HG02840 (cell line): Measurements from ENCODE around the gene EVA1A.

Source experiments
- ATAC-seq: cut with Tn5 transposase; IDR thresholded peaks from one replicate; pipeline ENCODE4 v1.9.1; 2021; ENCODE audit warnings: mild to moderate bottlenecking, moderate library complexity, moderate number of reproducible peaks; ENCODE audit not compliant: unreplicated experiment, low FRiP score

The EVA1A gene

DNA sequence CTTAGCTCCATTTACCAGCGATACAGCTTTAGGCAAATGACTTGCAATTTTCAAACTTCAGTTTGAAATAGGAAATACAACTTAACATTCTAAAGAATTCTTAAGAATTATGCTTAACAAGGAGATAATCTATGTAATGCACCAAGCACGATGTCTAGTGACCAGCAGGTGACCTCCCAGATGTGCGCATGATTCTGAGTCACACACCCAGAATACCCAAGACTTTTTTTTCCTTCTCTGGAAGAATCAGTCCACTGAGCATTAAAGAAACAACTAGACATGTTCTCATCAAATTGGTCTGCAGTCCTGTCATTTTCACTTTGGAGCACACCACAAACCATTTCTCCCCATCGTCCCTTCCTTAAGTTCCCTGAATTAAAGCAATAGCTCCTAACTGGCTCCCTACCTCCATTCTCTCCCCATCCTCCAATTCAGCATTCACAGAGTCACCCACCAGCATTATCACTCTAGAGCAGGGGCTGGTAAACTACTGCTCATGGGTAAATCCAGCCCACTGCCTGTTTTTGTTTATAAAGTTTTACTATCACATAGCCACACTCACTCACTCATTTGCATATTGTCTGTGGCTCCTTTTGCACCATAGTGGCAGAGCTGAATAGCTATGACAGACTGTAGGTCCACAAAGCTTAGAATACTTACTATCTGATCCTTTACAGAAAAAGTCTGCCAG lies 13.2 kb downstream of the EVA1A start:
- ATAC-seq = no peak

DNA sequence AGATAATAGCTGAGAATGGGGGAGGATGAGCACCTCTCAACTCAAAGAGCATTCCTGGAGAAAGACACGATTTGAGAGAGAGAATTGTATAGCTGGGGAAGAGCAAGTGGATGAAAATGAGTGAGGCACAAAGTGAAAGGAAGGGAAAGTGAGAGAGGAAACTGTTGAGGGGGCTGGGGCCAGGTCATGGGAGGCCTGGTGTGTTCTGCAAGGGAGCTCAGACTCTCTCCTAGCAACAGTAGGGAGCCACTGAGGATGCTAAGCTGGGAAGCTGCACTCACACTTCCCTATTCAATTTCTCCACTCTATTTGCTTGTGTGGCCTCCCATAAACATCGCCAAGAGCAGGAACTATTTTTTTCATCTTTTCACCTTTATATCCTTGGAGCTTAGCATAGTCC lies 14.8 kb downstream of the EVA1A start:
- no peak for ATAC-seq

DNA sequence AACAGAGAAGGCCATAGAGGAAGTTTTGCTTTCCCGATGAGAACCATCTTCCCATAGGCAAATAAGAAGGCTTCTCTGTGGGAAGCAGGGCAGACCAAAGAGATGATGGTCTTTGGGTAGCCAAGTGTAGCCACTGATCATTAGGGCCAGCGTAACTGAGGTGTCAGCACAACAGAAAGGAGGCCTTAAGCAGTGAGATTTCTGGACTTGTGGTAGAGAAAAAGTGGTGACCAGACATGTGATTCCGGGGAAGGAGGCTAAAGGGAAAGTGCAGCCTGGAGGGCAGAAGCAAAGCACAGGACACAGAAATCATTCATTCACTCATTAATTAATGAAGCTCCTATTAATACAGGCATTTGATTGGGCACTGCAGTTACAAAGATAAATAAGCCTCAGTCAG lies 15.4 kb downstream of the EVA1A start:
- no peak for ATAC-seq

DNA sequence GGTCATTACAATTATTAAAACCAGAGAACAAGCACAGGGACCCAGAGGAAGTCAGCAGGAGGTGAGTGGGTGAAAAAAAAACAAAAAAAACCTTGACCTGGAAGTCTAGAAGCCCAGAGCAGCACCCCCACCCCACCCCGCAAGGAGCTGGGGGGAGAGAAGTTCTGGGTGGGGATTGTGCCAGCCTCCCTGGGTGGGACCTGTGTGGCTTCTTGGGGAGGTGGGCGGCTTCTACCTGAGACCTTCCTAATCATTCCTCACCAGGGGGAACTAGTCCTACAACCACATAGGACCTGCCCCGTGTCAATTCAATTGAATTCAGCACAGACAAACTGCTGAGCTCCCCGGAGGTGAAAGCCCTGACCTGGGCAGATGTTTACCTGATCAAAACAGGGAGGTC lies 17.3 kb downstream of the EVA1A start:
- ATAC-seq = no peak

DNA sequence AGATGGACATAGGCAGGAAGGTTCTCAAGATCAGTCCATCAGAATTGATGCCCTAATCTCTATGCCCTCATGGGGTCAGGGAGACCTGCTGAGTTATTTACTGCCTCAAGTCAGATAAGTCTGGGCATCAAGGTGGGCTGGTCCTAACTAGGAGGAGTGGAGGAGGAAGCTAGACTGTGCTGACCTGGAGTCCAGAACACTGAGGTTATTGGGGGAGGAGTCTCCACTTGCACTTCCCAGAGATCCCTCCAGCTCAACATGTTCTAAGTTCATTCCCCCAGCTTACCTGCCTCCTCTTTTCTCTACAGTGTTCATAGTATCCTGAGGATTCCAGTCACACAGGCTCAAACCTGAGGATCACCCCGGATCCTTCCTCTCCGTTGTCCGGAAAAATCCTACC lies 19.3 kb downstream of the EVA1A start:
- no peak for ATAC-seq

DNA sequence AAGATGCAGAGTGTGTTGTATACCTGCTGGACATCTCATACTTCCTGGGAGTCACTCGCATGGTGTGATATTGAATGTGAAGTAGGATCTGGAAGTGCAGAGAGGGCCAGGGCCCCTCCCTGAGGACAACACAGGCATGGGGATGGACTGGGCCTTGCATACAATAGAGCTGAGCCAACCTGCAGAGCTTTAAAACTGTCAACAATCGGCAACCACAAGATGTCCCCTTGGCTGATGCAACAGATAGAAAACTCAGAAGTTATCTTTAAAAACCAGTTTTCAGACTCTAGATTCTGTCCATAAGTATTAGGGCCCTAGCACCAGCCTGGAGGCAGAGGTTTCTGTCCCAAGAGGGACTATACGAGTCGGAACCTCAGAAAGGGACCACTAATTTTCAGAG lies 19.7 kb downstream of the EVA1A start:
- ATAC-seq = no peak

DNA sequence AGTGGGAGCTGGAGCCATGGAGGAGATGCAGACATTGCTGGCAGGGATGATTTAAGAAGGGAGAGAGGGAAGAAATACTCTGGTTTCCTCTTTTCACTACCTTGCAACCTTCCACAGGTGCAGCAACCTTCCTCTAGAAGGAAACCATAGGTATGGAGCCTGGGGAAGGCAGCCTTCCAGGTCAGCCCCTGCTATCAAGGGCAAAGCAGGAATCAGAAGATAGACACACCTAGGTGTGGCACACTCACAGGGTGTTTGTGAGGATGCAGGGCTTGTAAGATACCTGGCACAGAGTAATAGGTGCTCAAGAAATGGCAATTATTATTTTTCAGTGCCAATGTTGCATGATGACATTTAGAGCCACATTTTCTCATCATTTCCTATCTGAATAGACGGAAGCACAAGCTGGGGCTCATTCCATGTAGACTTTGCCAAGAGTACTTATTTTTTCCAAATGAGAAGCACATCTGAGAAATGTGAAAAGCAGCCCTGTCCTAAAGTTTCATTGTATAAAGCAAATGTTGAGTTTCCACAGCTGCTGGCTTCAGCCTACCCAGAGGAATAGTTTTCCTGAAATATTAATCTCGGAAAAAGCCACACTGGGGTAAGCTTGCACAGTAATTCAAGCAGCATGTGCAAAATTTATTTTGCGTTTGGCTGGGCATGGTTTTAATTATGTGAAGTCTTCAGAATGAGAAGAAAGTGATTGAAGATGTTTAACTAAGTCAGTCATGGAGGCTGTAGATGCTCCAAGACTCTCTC lies 20.6 kb downstream of the EVA1A start:
- no peak for ATAC-seq

DNA sequence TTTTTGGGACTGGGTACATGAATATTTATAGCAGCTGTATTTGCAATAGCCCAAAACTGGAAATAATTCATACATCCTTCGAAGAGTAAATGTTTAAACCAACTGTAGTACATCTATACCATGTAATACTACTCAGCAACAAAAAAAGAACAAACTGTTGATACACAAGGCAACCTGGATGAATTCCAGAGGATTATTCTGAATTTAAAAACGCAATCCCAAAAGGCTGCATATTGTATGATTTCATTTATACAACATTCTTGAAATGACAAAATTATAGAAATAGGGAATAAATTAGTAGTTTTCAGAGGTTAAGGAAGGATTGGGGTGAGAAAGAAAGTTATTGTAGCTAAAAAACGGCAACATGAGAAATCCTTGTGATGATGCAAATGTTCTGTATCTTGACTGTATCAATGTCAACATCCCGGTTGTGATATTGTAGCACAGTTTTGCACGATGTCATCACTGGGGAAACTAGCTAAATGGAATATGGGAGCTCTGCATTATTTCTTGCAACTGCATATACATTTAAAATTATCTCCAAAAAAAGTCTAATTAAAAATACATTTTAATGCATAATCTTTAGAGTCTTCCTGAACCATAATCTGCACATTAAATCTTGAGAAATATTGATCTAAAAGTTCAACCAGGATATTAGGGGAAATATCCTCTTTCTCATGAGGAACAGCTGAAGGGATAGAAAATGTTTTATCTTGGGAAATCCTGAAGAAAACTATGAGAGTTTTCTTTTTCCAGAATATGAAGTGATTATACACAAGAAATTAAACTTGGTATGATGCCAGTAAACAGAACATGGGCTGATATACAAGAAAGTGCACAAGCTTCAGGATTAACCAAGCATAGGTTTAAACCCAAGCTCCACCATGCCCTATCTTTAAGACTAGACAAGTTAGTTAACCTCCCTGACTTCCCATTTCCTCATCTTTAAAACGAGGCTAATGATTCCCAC lies 21.9 kb downstream of the EVA1A start:
- no peak for ATAC-seq

DNA sequence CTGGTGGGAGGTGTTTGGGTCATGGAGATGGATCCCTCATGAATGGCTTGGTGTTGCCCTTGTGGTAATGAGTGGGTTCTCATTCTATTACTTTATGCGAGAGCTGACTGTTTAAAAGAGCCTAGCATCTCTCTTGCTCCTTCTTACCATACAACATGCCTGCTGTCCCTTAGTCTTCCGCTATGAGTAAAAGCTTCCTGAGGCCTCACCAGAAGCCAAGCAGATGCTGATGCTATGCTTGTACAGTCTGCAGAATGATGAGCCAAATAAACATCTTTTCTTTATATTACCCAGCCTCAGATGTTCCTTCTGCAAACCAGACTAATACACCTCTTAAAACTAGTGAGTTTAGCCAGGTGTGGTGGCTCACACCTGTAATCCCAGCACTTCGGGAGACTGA lies 23.1 kb downstream of the EVA1A start:
- ATAC-seq = no peak

DNA sequence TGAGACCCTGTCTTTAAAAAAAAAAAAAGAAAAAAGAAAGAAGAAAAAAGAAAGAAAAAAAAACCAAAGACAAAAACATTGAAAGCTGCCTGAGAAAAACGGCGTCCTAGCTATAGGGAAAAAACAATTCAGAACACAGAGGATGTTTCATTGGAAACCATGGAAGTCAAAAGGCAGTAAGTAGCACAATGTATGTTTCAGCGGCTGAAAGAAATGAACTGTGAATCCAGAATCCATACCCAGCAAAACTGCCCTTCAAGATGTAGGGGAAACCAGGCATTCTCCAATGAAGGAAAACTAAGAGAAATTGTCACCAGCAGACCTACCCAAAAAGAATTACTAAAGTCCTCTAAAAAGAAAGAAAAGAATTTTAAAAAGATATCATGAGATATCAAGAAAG lies 27.6 kb downstream of the EVA1A start:
- no peak for ATAC-seq

DNA sequence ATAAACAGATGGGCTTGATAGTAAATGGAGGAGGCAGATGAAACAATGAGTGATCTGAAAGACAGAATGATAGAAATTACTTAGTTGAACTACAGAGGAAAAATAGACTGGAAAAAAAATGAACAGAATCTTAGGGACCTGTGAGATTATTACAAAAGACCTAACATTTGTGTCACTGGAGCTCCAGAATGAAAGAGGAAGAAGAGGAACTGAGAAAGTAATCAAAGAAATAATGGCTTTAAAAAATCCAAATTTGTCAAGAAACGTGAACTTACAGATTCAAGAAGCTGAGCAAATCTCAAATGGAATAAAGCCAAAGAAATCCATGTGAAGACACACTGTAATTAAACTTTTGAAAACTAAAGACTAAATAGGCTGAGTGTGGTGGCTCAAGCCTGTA lies 28.3 kb downstream of the EVA1A start:
- no peak for ATAC-seq

DNA sequence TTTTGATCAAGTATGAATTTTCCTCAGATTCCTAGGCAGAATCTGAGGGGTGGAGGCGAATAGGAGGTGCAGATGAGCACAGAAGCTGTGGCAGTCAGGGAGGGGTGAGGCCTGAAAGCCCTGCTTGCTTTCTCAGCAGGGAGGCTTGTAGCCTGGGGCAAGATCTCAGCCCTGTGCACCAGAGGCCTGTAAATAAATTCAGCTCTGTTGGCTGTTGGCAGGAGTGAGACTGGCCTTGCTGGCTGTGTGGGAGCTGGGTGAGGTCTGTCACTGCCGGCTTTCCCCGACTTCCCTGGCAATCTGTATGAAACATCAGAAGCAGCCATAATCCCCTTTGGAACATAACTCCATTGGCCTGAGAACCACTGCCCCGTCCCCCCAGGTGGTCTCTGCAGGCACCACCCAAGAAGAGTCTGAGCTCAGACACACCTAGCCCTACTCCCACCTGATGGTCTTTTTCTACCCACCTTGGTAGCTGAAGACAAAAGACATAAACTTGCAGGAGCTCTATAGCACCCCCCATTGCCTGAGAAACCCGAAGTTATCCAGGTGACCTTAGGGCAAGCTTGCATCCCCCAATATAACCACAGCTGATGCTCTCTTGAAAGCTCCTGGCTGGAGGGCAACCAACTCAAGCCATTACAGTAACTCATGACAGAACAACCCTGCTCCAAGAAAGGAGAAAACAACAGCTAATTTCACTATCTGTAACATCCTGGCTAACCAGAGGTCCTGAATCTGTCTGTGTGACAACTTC lies 32.3 kb downstream of the EVA1A start:
- ATAC-seq = no peak

DNA sequence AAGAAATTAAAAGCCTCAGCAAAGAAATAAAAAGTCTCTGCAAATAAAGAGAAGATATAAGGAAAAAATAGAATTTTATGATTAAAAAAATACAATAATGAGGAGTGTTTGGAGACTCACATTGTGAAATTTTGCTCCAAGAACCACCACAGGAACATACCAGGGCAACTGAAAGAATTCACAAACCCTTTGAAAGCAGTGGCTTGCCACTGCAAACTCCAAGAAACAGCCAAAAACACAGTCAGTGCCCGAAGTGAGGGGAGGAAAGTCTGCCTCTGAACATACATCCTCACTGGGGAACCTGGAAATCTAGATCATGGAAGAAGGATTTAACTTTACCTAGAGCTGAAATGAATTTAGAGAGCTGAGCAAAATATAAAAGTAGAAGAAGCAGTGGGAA lies 33.1 kb downstream of the EVA1A start:
- no peak for ATAC-seq

DNA sequence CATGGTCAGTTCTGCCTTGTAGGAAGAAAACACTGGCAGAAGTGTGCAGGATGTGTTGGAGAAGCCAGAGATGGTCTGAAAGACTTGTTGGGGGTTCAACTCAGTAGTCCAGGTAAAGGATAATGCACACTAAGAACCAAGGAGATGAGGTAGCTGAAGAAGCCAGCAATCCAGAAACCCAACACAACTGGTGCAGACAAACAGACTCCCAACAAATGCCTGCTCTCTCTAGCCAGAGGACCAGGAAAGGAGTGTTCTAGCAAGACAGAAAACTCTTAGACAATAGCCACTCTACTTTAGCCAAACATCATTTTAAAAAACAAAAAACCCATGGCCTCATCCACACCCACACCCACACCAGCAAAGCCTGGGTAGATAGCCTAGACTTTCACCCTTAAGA lies 33.9 kb downstream of the EVA1A start:
- ATAC-seq = no peak

DNA sequence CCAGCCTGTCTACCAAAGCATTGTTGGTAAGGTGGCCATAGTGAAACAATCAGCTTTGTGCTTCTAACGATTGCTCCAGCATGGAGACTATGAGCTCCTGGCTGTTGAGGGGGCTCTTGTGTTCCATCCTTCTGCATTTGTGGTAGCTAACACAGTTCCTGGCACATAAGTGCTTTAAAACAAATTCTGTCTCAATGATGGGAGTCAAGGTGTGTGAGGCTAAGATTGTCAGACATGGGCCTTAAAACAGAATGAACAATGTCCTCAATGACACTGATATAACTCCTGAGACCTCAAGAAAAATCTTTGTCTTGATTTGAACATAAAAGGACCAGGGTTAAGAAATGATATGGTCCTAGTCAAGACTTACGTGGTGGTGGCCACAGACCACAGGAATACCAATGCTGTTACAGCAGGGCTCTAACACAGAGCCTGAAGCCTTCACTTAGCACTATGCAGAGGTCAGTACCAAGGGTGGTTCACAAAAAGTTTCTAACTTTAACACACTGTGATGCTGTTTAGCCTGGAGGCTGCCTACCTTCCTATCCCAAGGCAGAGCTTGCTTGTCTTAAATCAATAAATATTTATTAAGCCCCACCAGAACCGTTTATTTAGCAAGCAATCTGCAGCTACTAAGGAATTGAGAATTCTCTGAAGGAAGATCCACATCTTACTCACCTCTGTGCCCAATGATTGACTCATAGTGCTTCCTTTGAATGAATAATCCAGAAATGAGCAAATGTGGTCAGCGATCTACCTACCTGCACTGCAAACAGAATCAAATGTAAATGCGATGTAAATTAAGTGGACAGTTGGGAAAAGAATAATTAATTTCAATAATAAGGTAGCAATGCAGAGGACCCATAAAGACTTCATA lies 35.1 kb downstream of the EVA1A start:
- no peak for ATAC-seq

DNA sequence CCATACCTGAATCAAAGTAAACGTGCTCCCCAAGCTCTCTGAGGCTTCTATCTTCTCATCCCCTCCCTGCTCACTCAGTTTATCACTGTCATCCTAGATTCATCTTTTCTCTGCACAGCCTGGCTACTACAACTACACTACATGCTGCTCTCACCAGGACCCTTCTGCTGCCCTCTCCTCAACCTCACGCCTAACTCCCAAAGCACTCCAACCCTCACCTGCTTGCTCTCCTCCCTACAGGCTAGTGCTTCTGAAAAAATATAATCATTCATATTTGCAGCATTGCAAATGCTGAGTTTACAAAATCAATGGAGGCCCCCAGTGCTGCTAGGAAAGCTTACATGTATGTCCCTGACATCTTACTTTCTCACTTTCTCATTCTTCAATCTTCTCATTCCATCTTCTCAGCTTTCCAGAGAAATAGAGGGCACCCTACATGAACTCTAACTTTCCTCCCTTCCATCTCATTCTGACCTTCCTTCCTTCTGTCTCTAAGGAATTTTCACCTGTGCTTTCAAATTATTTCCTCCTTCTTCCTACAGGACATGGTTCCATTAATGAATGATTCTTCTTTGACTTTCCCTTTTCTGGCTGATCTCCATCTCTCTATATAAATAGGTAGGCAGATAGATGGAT lies 36.3 kb downstream of the EVA1A start:
- no peak for ATAC-seq

DNA sequence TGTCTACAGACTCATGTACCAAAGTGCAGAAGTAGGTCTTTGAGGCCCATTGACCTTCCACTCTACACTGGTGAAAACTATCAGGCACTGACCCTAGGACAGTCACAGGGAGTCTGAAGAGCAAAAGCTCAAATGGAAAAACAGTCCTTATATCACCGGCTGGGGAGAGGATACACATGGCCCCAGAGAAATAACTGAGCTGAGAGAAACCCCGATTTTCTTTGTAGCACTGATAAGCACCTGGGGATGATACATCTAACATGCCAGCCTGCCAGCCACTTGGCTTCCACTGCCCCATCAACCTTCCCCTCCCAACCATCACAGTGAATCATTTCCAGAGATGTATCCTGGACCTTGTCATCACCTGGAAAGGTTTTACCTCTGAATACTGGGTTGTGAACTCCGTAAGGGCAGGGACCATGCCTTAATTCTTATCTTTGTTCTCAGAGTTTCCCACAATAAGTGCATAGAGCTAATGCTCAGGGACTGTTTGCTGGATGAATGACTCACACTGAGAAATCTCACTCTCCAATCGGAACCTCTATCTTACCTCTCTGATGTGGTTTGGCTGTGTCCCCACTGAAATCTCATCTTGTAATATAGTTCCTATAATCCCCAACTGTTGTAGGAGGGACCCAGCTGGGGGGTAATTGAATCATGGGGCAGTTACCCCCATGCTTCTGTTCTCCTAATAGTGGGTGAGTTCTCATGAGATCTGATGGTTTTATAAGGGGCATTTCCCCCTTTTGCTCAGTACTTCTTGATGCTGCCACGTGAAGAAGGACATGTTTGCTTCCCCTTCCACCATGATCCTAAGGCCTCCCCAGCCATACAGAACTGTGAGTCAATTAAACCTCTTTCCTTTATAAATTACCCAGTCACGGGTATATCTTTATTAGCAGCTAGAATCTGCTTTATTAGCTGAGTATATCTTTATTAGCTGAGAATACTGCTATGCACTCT lies 37.1 kb downstream of the EVA1A start:
- no peak for ATAC-seq
